ENCODE measurements around the gene ZNF486. TPM values are rescaled to one million over a fixed set of nuclear protein-coding genes. Genes with fewer than 3 reads are reported as not detected.
A peak's percentile ranks its signal among the peaks of the same experiment; 100 is the strongest.

Gene ZNF486
- total RNA-seq, 1 donor from 2014 or later, result 4.3 TPM

DNA sequence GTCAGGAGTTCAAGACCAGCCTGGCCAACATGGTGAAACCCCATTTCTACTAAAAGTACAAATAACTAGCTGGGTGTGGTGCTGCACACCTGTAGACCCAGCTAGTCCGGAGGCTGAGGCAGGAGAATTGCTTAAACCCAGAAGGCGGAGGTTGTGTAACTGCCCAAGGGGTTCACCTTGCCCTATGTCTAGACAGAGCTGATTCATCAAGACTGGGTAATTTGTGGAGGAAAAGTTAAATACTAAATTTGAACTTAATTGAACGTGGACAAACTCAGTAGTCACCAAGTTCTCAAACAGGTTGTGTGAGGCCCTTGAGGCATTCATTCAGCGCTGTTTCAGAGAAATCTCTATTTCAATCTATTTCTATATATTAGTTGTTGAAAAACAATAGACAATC is 13.7 kb upstream of the ZNF486 start:
- DNase-seq (no peak), ATAC-seq (no peak)
- Histone ChIP-seq H3K4me3 (no peak overlapping the region), H3K36me3 (no peaks in the 10 kb centered on the region), H3K9me3 (no peaks in the 10 kb centered on the region), H3K4me1 (no peaks in the 10 kb centered on the region), H3K27me3 (no peaks in the 10 kb centered on the region), H3K27ac (no peak overlapping the region)
- TF ChIP-seq, protein P1, sequence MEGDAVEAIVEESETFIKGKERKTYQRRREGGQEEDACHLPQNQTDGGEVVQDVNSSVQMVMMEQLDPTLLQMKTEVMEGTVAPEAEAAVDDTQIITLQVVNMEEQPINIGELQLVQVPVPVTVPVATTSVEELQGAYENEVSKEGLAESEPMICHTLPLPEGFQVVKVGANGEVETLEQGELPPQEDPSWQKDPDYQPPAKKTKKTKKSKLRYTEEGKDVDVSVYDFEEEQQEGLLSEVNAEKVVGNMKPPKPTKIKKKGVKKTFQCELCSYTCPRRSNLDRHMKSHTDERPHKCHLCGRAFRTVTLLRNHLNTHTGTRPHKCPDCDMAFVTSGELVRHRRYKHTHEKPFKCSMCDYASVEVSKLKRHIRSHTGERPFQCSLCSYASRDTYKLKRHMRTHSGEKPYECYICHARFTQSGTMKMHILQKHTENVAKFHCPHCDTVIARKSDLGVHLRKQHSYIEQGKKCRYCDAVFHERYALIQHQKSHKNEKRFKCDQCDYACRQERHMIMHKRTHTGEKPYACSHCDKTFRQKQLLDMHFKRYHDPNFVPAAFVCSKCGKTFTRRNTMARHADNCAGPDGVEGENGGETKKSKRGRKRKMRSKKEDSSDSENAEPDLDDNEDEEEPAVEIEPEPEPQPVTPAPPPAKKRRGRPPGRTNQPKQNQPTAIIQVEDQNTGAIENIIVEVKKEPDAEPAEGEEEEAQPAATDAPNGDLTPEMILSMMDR (IDR thresholded peaks at IDR 0.05), result no peak
- intact Hi-C loops (cut with DNase I), result no loop called here

DNA sequence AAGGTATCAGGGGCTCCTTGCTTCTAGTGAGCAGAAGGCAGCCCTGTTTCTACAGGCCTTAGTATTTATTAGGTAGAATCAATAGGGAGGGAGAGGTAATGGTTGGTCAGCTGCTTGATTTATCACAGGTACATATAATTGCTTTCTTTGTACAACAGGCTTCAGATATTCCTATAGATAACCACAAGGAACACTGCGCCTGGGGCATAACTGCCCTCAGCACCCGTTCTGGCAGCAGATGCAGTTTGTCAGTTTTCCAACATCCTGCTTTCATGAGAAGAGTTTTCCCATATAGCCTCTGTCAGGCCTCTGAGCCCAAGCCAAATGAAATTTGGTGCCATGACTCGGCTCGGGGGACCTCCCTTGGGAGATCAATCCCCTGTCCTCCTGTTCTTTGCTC is 12.4 kb upstream of the ZNF486 start:
- intact Hi-C loops (cut with DNase I), result no loop called here
- Histone ChIP-seq H3K4me3 (no peak overlapping the region), H3K27me3 (no peaks in the 10 kb centered on the region), H3K4me1 (no peaks in the 10 kb centered on the region), H3K9me3 (no peaks in the 10 kb centered on the region), H3K27ac (no peak overlapping the region), H3K36me3 (no peaks in the 10 kb centered on the region)
- TF ChIP-seq, protein P1 (IDR thresholded peaks at IDR 0.05), result no peak
- ATAC-seq, result no peak
- DNase-seq, result no peak

DNA sequence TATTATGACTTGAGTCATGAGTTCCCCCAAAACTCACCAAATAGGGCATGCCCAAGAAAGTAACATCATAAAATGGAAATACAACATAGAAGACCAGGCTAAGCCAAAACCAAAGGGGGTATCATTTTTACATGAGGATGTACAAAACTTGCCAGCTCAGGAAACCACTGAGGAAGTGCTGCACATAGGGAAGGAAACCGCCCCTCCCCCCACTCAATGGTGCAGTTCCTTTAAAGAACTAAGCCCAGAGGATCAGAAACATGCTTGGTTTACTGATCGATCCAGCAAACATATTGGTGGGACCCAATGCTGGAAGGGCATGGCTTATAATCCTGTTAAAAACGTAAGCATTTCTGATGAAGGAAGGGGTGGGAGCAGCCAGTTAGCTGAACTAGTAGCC is 4.2 kb upstream of the ZNF486 start:
- Histone ChIP-seq H3K27ac (no peak overlapping the region), H3K27me3 (no peaks in the 10 kb centered on the region), H3K4me1 (peaks cover under 1% of the 10 kb centered on the region), H3K4me3 (no peak overlapping the region), H3K9me3 (no peaks in the 10 kb centered on the region), H3K36me3 (no peaks in the 10 kb centered on the region)
- ATAC-seq (no peak), DNase-seq (no peak)
- intact Hi-C loops (cut with DNase I), result no loop called here
- TF ChIP-seq, protein P1 (IDR thresholded peaks at IDR 0.05), result no peak

DNA sequence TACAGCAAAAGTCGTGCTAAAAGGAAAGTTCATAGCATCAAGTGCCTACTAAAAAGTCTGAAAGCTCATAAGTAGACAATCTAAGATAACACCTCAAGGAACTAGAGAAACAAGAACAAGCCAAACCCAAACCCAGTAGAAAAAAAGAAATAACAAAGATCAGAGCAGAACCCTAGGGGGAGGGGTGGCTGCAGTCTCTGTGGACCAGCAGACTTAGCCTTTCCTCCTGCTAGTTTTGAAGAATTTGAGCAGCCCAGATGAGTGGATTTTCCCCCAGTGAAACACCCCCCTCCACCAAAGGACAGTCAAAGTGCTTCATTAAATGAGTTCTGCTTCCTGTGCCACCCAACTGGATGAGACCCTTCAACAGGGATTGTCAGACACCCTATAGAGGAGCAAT is 2.6 kb upstream of the ZNF486 start:
- intact Hi-C loops (cut with DNase I), result no loop called here
- no peaks in the 10 kb centered on the region for H3K27me3 ChIP-seq
- H3K36me3 ChIP-seq, result no peaks in the 10 kb centered on the region
- TF ChIP-seq, protein P1 (IDR thresholded peaks at IDR 0.05), result no peak
- DNase-seq, result no peak
- peaks cover 5% of the 10 kb centered on the region for H3K4me1 ChIP-seq
- no peak overlapping the region for H3K27ac ChIP-seq
- ATAC-seq, result no peak
- no peak overlapping the region for H3K4me3 ChIP-seq
- no peaks in the 10 kb centered on the region for H3K9me3 ChIP-seq

DNA sequence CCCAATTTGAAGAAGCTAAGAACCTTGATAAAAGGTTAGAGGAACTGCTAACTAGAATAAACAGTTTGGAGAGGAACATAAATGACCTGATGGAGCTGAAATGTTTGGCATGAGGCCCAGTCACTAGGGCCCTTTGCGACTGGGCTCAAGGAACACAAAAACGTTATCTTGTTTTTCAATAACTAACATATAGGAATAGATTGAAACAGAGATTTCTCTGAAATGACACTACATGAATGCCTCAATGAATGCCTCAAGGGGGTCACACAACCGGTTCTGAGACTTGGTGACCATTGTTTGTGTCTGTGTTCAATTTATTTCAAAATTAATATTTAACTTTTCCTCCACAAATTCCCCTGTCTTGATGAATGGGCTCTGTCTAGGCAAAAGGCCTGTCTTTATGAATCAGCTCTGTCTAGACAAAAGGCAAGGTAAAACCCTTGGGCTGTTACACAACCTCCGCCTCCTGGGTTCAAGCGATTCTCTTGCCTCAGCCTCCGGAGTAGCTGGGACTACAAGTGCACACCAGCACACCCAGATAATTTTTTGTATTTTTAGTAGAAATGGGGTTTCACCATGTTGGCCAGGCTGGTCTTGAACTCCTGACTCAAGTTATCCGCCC is 932 bp upstream of the ZNF486 start:
- ATAC-seq (no peak), DNase-seq (no peak)
- Histone ChIP-seq H3K27ac (no peak overlapping the region), H3K36me3 (no peaks in the 10 kb centered on the region), H3K4me3 (no peak overlapping the region), H3K4me1 (peaks cover 5% of the 10 kb centered on the region), H3K27me3 (no peaks in the 10 kb centered on the region), H3K9me3 (no peaks in the 10 kb centered on the region)
- TF ChIP-seq, protein P1 (IDR thresholded peaks at IDR 0.05), result no peak
- intact Hi-C loops (cut with DNase I), result no loop called here

DNA sequence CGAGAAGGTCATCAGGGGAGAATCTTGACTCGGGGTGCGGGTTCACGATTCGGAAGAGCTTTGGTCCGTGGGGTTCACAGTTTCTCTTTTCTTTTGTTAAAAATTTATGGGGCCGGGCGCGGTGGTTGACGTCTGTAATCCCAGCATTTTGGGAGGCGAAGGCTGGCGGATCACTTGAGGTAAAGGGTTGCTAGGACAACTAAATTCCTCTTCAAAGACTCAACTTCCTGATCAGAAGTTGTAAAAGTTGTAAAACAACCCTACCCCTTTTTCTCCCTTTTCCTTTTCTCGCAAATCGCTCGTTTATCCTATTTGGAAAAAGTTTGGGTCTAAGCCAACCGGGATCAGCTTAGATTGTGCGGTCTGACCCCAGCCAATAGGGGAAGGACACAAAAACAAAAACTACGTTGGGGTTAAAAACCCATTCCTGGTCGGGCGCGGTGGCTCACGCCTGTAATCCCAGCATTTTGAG is 673 bp downstream of the ZNF486 start:
- Histone ChIP-seq H3K36me3 (peaks cover 7% of the 10 kb centered on the region), H3K4me1 (peaks cover 5% of the 10 kb centered on the region), H3K9me3 (no peaks in the 10 kb centered on the region), H3K27me3 (no peaks in the 10 kb centered on the region), H3K4me3 (peak overlapping the region; percentile 77), H3K27ac (peak overlapping the region; percentile 78)
- ATAC-seq (no peak), DNase-seq (no peak)
- intact Hi-C loops (cut with DNase I), result no loop called here
- TF ChIP-seq, protein P1 (IDR thresholded peaks at IDR 0.05), result no peak

Measured in upper lobe of right lung (tissue), 1 donor.